ENCODE measurements around the gene EIF5A. TPM values are rescaled to one million over a fixed set of nuclear protein-coding genes. Genes with fewer than 3 reads are reported as not detected.

The EIF5A gene
- total RNA-seq, 2 donors from 2014 or later: 367 to 917 TPM

DNA sequence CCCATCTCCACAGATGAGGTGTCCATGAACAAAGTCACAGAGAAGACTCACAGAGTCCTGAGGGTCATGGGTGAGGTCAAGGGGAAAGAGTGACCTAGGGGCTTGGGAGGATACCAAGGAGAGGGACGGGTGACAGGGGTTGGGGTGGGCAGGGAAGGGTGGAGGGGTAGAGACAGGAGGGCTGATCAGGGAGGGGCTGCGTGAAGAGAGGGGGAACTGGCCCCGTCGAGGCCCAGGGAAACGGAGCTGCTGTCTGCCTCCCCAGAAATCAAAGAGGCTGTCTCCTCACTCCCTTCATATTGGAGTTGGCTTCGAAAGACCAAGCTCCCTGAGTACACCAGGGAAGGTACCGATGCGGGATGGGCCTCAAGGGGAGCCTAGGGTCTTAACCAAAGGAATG, 48.1 kb downstream of the EIF5A start:
- no peak for DNase-seq
- TF ChIP-seq, protein P1, sequence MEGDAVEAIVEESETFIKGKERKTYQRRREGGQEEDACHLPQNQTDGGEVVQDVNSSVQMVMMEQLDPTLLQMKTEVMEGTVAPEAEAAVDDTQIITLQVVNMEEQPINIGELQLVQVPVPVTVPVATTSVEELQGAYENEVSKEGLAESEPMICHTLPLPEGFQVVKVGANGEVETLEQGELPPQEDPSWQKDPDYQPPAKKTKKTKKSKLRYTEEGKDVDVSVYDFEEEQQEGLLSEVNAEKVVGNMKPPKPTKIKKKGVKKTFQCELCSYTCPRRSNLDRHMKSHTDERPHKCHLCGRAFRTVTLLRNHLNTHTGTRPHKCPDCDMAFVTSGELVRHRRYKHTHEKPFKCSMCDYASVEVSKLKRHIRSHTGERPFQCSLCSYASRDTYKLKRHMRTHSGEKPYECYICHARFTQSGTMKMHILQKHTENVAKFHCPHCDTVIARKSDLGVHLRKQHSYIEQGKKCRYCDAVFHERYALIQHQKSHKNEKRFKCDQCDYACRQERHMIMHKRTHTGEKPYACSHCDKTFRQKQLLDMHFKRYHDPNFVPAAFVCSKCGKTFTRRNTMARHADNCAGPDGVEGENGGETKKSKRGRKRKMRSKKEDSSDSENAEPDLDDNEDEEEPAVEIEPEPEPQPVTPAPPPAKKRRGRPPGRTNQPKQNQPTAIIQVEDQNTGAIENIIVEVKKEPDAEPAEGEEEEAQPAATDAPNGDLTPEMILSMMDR (IDR thresholded peaks at IDR 0.05): no peak
- no peaks in the 10 kb centered on the region for H3K36me3 ChIP-seq
- H3K4me1 ChIP-seq: peaks cover 11% of the 10 kb centered on the region
- peak overlapping the region; percentile 47 for H3K27ac ChIP-seq
- peak overlapping the region in 1 of 2 donors; percentile 44 for H3K9ac ChIP-seq (ENCODE audit: low read depth in 2 of 2, low read length in 2 of 2)
- no peaks in the 10 kb centered on the region for H3K27me3 ChIP-seq
- intact Hi-C loops (cut with DNase I): loop anchor here (5.0 to 10.0 kb wide), 3 partner anchors 82 to 209 kb away; partner anchors contain the start of genes FGF11, SENP3 and TMEM102
- no peaks in the 10 kb centered on the region for H3K9me3 ChIP-seq
- no peak overlapping the region for H3K4me3 ChIP-seq

DNA sequence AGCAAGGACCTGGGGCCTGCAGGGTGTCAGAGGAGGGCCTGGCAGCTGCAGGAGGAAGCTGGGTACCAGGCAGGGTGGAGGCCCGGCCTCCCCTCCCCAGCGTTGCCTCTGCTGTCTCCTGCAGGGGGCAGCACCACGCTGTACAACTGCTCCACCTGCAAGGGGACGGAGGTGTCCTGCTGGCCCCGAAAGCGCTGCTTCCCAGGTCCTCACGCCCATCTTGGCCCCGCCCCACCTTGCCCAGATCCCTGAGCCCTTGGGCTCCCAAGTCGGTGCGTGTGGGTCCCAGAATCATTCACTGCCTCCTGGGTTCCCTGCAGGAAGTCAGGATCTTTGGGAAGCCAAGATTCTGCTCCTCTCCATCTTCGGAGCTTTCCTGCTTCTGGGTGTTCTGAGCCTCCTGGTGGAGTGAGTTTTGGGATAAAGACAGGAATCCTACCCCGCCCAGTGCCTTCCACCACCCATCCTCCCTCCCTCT, 48.7 kb downstream of the EIF5A start:
- no peak overlapping the region for H3K4me3 ChIP-seq
- no peaks in the 10 kb centered on the region for H3K9me3 ChIP-seq
- H3K36me3 ChIP-seq: no peaks in the 10 kb centered on the region
- peak overlapping the region; percentile 2 to 44 for H3K9ac ChIP-seq (ENCODE audit: low read depth in 2 of 2, low read length in 2 of 2)
- TF ChIP-seq, protein P1 (IDR thresholded peaks at IDR 0.05): peak; percentile 89
- peak; percentile 89 for DNase-seq
- no peaks in the 10 kb centered on the region for H3K27me3 ChIP-seq
- peaks cover 11% of the 10 kb centered on the region for H3K4me1 ChIP-seq
- peak overlapping the region; percentile 47 for H3K27ac ChIP-seq
- intact Hi-C loops (cut with DNase I): loop anchor here (5.0 to 10.0 kb wide), 3 partner anchors 81 to 209 kb away; partner anchors contain the start of genes FGF11, SENP3 and TMEM102

DNA sequence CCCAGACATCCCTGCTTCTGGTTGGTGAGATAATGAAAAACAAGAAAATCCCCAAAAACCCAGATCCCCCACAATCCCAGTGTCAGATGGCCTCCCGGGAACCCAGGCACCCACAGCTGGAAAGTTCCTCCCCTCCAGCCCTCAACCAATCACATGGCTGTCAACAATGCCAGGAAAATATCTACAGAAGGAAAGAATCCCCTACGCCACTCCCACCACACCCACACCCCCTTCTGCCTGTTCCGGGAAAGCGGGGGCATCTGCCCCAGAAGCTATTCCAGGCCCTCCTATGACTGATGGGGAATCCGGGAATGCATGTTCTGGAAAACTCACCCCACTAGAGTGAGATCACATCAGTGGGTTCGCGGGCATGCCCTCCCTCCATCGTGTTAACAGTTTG, 49.3 kb downstream of the EIF5A start:
- no peaks in the 10 kb centered on the region for H3K9me3 ChIP-seq
- H3K4me3 ChIP-seq: no peak overlapping the region
- no peaks in the 10 kb centered on the region for H3K36me3 ChIP-seq
- no peak for DNase-seq
- intact Hi-C loops (cut with DNase I): loop anchor here (5.0 to 10.0 kb wide), 3 partner anchors 81 to 208 kb away; partner anchors contain the start of genes FGF11, SENP3 and TMEM102
- peak overlapping the region; percentile 47 for H3K27ac ChIP-seq
- no peaks in the 10 kb centered on the region for H3K27me3 ChIP-seq
- peaks cover 11% of the 10 kb centered on the region for H3K4me1 ChIP-seq
- TF ChIP-seq, protein P1 (IDR thresholded peaks at IDR 0.05): no peak
- H3K9ac ChIP-seq (ENCODE audit: low read depth in 2 of 2, low read length in 2 of 2): peak overlapping the region; percentile 2 to 43

DNA sequence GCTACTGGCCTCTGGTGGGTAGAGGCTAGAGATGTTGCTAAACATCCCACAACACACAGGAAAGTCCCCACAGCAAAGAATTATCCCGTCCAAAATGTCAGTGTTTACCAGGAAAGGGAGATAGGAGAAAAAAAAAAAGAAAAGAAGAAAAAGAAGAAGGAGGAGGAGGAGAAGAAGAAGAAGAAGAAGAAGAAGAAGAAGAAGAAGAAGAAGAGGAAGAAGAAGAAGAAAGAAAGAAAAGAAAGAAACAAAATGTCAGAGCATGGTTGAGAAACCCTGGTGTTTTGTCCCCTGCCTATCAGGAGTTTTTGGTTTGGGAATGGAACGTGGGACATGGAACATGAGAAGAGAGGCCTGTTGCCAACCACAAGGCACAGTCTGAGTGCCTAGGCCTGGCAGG, 50.0 kb downstream of the EIF5A start:
- peak overlapping the region in 1 of 2 donors; percentile 12 for H3K9ac ChIP-seq (ENCODE audit: low read depth in 2 of 2, low read length in 2 of 2)
- no peaks in the 10 kb centered on the region for H3K36me3 ChIP-seq
- TF ChIP-seq, protein P1 (IDR thresholded peaks at IDR 0.05): no peak
- DNase-seq: no peak
- H3K4me1 ChIP-seq: peaks cover 11% of the 10 kb centered on the region
- H3K4me3 ChIP-seq: no peak overlapping the region
- no peaks in the 10 kb centered on the region for H3K27me3 ChIP-seq
- intact Hi-C loops (cut with DNase I): loop anchor here (5.0 to 10.0 kb wide), 3 partner anchors 80 to 207 kb away; partner anchors contain the start of genes FGF11, SENP3 and TMEM102
- peak overlapping the region; percentile 41 for H3K27ac ChIP-seq
- H3K9me3 ChIP-seq: no peaks in the 10 kb centered on the region

DNA sequence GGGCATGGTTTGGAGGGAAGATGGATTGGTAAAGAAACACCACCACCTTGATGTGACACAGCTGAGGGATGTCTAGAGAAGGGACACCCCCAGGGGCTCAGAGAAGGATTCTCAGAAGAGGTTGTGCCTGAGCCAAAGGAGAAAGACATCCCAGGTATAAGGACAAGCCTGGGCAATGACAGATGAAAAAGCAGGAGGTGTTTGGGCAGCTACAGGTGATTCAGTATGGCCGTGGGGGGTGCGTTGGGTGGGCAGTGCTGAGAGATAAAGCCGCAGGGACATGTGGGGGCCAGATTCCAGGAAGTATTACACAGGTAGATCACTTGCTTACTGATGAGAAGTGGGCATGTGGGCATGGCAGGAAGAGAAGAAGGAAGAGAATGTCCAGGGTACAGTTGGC, 54.5 kb downstream of the EIF5A start:
- H3K4me3 ChIP-seq: no peak overlapping the region

More for the DNA sequence above, 54.5 kb downstream of the EIF5A start:
- Histone ChIP-seq H3K4me1 (no peaks in the 10 kb centered on the region), H3K36me3 (no peaks in the 10 kb centered on the region), H3K27me3 (no peaks in the 10 kb centered on the region), H3K9me3 (no peaks in the 10 kb centered on the region), H3K9ac (ENCODE audit: low read depth in 2 of 2, low read length in 2 of 2) (no peak overlapping the region), H3K27ac (no peak overlapping the region)
- intact Hi-C loops (cut with DNase I): no loop called here
- TF ChIP-seq, protein P1 (IDR thresholded peaks at IDR 0.05): no peak
- DNase-seq: no peak

Other genes starting within 250 kb of the EIF5A start
- 1 to 10 TPM in 1 of 2 donors, under 1 TPM in 1; 0.96 to 9.7 TPM for gene CLEC10A, start 227.4 kb upstream of the EIF5A start, total RNA-seq
- gene ASGR2, start 192.8 kb upstream of the EIF5A start, total RNA-seq: under 1 TPM; 0.45 to 0.49 TPM
- gene ASGR1, start 128.3 kb upstream of the EIF5A start, total RNA-seq: 1 to 10 TPM in 1 of 2 donors, under 1 TPM in 1; 0.47 to 1.1 TPM
- 1 to 10 TPM; 4.8 to 5.6 TPM for gene DLG4, start 87.8 kb upstream of the EIF5A start, total RNA-seq
- gene ACADVL, start 87.7 kb upstream of the EIF5A start, total RNA-seq: 100 to 1,000 TPM; 606 to 859 TPM
- 10 to 100 TPM; 32.4 to 42.4 TPM for gene DVL2, start 73.1 kb upstream of the EIF5A start, total RNA-seq
- gene PHF23, start 68.2 kb upstream of the EIF5A start, total RNA-seq: 10 to 100 TPM; 29.8 to 38.6 TPM
- gene GABARAP, start 65.2 kb upstream of the EIF5A start, total RNA-seq: 100 to 1,000 TPM; 378 to 513 TPM
- 100 to 1,000 TPM; 124 to 145 TPM for gene CTDNEP1, start 55.9 kb upstream of the EIF5A start, total RNA-seq
- gene ELP5, start 55.4 kb upstream of the EIF5A start, total RNA-seq: 10 to 100 TPM; 34.4 to 77.9 TPM
- 100 to 1,000 TPM; 798 to 919 TPM for gene CLDN7, start 45.1 kb upstream of the EIF5A start, total RNA-seq
- 1 to 10 TPM; 1.9 to 5.7 TPM for gene SLC2A4, start 25.9 kb upstream of the EIF5A start, total RNA-seq
- gene YBX2, start 13.0 kb upstream of the EIF5A start, total RNA-seq: 10 to 100 TPM; 22.1 to 40.4 TPM
- 10 to 100 TPM; 53.8 to 85.7 TPM for gene GPS2, start 7.7 kb downstream of the EIF5A start, total RNA-seq
- gene NEURL4, start 21.7 kb downstream of the EIF5A start, total RNA-seq: 10 to 100 TPM; 30.2 to 55.8 TPM
- gene ACAP1, start 28.9 kb downstream of the EIF5A start, total RNA-seq: 10 to 100 TPM in 1 of 2 donors, 1 to 10 TPM in 1; 7.4 to 12.1 TPM
- 10 to 100 TPM in 1 of 2 donors, 1 to 10 TPM in 1; 5.6 to 12.6 TPM for gene KCTD11, start 44.5 kb downstream of the EIF5A start, total RNA-seq
- not detected for gene TMEM95, start 47.5 kb downstream of the EIF5A start, total RNA-seq
- 10 to 100 TPM; 18.0 to 22.6 TPM for gene TNK1, start 73.5 kb downstream of the EIF5A start, total RNA-seq
- gene PLSCR3, start 86.9 kb downstream of the EIF5A start, total RNA-seq: 10 to 100 TPM; 11.0 to 12.0 TPM
- 100 to 1,000 TPM in 1 of 2 donors, 10 to 100 TPM in 1; 88.2 to 101 TPM for gene TMEM256, start 96.5 kb downstream of the EIF5A start, total RNA-seq
- 1 to 10 TPM; 2.5 to 5.0 TPM for gene NLGN2, start 100.2 kb downstream of the EIF5A start, total RNA-seq
- gene SPEM1, start 112.7 kb downstream of the EIF5A start, total RNA-seq: not detected
- not detected for gene SPEM2, start 118.0 kb downstream of the EIF5A start, total RNA-seq
- gene SPEM3, start 121.2 kb downstream of the EIF5A start, total RNA-seq: not detected
- 10 to 100 TPM; 20.4 to 20.6 TPM for gene TMEM102, start 127.8 kb downstream of the EIF5A start, total RNA-seq
- 1 to 10 TPM; 1.2 to 1.6 TPM for gene FGF11, start 131.9 kb downstream of the EIF5A start, total RNA-seq
- gene CHRNB1, start 137.4 kb downstream of the EIF5A start, total RNA-seq: 1 to 10 TPM; 4.3 to 6.1 TPM
- gene ZBTB4, start 172.0 kb downstream of the EIF5A start, total RNA-seq: 10 to 100 TPM; 12.9 to 26.7 TPM
- not detected for gene SLC35G6, start 173.8 kb downstream of the EIF5A start, total RNA-seq
- gene POLR2A, start 176.7 kb downstream of the EIF5A start, total RNA-seq: 100 to 1,000 TPM in 1 of 2 donors, 10 to 100 TPM in 1; 73.5 to 137 TPM
- gene TNFSF12, start 241.4 kb downstream of the EIF5A start, total RNA-seq: 10 to 100 TPM; 11.4 to 18.3 TPM

All from colonic mucosa (tissue), 4 donors.